GM12864 (cell line): ENCODE measurements around the gene CHST10.

Experiments
- DNase-seq: peaks from one replicate; pipeline ENCODE4 v3.0.0-alpha.2; 2011; ENCODE audit warnings: low read depth
- H3K4me3 ChIP-seq: 2 replicates; pipeline ENCODE4 v1.5.1; 2011; ENCODE audit warnings: mild to moderate bottlenecking, low read depth, low read length, control low read depth
- TF ChIP-seq, protein P1 (sequence below): IDR thresholded peaks from 2 replicates; pipeline ENCODE4 v1.5.1; 2011; ENCODE audit warnings: low read depth, mild to moderate bottlenecking, moderate library complexity, low read length, control low read depth, inconsistent platforms; ENCODE audit errors: missing control alignments

The CHST10 gene

DNA sequence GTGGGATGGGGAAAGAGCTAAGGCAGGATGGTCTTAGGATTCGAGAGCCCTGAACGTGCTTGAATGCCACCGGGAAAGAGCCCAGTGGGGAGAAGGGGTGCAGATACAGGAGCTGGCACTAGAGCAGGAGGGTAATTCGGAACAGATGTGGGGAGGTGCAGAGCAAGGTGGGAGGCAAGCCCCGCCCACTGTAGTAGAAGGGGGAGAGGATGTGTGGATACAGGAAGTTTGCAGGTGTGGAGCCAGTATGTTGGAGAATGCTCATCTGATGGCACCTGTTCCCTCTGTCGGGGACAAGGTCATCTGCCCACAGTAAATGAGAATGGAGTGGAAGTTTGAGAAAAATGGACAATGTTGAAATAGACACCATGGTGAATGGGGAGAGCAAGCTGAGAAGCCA is 28.8 kb downstream of the CHST10 start:
- no peak for DNase-seq
- TF ChIP-seq, protein P1, sequence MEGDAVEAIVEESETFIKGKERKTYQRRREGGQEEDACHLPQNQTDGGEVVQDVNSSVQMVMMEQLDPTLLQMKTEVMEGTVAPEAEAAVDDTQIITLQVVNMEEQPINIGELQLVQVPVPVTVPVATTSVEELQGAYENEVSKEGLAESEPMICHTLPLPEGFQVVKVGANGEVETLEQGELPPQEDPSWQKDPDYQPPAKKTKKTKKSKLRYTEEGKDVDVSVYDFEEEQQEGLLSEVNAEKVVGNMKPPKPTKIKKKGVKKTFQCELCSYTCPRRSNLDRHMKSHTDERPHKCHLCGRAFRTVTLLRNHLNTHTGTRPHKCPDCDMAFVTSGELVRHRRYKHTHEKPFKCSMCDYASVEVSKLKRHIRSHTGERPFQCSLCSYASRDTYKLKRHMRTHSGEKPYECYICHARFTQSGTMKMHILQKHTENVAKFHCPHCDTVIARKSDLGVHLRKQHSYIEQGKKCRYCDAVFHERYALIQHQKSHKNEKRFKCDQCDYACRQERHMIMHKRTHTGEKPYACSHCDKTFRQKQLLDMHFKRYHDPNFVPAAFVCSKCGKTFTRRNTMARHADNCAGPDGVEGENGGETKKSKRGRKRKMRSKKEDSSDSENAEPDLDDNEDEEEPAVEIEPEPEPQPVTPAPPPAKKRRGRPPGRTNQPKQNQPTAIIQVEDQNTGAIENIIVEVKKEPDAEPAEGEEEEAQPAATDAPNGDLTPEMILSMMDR: no peak
- H3K4me3 ChIP-seq: no peak overlapping the region

GRCh38 chr2:100383954-100384353 is 33.5 kb downstream of the CHST10 start:
- H3K4me3 ChIP-seq: no peak overlapping the region
- TF ChIP-seq, protein P1: no peak
- DNase-seq: no peak

GRCh38 chr2:100383306-100383705 is 34.2 kb downstream of the CHST10 start:
- no peak for DNase-seq
- H3K4me3 ChIP-seq: no peak overlapping the region
- TF ChIP-seq, protein P1: no peak

- peak; percentile 45 for DNase-seq
- H3K4me3 ChIP-seq: no peak overlapping the region
- TF ChIP-seq, protein P1: peak; percentile 95
Observed at GRCh38 chr2:100381240-100381639, 36.2 kb downstream of the CHST10 start.

GRCh38 chr2:100380681-100381080 is 36.8 kb downstream of the CHST10 start:
- TF ChIP-seq, protein P1: no peak
- H3K4me3 ChIP-seq: no peak overlapping the region
- no peak for DNase-seq

- H3K4me3 ChIP-seq: no peak overlapping the region
- DNase-seq: no peak
- TF ChIP-seq, protein P1: no peak
Observed at GRCh38 chr2:100376836-100377235, 40.6 kb downstream of the CHST10 start.

DNA sequence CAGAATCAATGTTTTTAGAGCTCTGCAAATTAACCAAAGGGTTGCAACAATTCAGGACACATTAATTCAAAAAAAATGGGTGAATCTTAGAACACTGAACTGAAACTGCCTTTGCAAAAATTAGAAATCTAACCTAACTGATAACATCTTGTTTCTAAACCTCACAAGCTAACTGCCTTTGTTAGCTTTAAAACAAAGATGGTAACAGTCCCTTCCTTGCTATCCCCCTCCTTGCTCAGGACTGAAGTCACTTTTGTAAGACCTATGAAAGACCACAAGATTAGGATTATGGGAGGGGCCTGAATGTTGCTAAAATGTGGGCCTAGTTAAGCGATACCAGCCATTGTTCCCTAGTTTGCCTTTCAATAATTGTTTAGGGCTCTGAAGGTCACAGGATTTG is 50.3 kb downstream of the CHST10 start:
- DNase-seq: no peak
- H3K4me3 ChIP-seq: no peak overlapping the region
- TF ChIP-seq, protein P1: no peak
